ENCODE results near the gene ECT2L.
A peak's percentile ranks its signal among the peaks of the same experiment; 100 is the strongest.

The ECT2L gene

DNA sequence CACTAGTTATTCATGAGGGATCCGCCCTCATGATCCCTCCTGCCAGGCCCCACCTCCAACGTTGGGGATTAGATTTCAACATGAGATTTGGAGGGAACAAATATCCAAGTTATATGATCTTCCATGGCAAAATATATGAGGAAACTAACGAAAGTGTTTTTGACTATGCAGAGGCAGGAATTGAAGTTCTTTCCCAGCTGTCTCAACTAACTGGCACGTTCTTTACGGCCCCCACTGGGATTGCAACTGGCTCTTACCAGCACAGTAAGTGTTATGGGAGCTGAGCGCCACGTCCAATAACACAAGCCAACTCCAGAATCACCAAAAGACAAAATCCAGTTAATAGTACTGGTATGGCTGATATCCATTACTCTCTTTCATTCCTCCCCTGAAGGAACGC lies 66.6 kb downstream of the ECT2L start:
- no peak for DNase-seq (ENCODE audit: low read depth)

DNA sequence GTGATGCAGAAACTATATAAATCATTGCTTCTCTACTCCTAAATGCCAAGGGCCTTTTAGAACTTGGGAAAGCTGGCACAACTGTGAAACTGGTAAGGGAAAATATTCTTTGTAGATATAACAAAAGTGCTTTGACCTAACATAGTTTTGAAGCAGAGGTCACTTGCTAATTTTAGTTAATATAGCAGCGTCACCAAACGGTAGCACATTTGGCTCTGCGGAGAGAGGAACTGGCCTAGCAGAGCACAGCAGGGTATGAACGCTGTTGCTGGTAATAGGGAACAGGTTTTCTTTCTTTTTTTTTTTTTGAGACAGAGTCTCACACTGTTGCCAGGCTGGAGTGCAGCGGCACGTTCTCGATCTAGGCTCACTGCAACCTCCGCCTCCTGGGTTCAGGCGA lies 67.4 kb downstream of the ECT2L start:
- DNase-seq (ENCODE audit: low read depth): no peak

DNA sequence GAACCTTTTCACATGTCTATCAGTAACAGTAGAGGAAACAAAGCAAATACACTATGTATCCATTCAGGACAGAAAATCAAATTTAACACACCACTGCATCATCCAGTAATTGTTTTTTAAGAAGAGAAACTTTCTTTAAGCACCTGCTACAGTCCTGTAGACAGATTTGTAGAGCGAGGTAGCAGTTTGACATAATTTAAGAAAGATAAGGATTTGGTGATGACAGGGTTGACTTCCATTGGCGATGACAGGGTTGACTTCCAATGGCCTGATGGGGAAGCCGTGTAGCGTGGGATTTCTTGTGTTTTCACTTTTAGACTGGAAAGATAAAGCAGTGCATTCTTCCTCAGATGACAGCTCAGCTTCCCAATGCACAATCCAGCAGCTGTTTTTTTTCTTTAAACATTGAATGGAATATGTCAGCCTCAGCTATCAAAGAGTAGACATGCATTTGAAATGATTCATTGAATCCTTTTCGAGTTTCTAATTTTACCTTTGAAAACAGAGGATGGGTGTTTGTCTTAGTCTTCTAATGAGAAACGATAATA lies 68.5 kb downstream of the ECT2L start:
- DNase-seq (ENCODE audit: low read depth): no peak

DNA sequence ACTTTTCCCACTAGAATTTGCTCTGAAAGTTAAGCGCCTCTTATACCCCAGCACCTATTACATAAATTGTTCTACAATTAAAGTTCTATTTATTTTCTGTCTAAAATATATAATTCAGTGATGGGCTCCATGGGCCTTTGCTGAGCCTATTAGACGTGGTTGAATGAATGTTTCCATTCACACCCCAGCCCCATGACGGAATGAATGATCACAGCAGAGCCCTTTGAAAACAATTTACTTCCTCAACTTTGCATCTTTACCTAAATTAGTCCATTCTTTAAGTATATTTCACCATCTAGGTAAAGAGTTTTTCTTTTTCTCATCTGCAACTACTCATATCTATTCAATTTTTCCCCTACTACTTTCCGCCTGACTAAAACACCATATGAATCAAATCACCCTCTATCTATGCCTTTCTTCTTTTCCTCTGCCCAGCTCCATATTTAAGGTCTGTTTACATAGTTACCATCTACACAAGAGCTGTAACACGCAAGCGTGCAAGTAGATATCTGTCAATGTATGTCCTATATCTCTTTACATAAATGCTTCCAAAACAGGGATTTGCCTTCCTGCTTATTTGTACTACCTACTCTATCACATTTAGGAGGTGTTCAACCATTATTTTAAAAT lies 69.7 kb downstream of the ECT2L start:
- DNase-seq (ENCODE audit: low read depth): no peak

DNA sequence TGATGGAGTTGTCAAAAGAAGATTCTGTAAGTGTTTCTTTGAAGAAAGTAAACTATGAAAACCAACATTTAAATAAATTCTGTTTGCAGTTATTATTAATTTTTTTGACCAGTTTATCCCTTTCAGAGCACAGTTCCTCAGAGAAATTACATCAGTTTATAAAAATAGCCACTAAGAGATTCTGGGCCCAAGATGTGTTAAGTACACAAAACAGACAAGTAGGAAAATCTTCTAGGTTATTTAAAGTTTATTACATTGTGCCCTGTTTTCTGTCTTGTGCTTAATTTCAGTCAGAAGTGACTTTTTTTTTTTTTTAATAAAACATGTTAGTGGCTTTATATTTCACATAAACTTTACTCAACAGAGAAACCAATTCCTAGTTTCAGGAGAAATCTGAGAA lies 72.3 kb downstream of the ECT2L start:
- no peak for DNase-seq (ENCODE audit: low read depth)

DNA sequence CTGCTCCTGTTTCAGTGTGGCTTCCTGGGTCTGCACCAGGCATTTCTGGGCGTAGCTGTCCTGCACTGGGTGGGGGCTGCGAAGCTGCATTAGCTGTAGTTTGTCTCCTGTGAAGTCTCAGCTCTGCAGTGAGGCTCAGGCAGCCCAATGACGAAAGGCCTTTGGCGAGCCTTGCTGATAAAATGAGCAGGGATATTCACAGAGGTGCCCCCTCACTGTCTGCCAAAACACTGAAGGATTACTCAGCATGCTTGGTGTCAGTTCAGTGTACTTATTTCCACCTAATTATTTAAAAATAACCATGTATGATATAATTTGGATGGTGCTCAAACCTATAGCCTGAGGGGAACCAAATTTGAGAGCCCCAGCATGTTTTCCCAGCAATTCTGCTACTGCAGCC lies 73.5 kb downstream of the ECT2L start:
- peak; percentile 20 for DNase-seq (ENCODE audit: low read depth)

DNA sequence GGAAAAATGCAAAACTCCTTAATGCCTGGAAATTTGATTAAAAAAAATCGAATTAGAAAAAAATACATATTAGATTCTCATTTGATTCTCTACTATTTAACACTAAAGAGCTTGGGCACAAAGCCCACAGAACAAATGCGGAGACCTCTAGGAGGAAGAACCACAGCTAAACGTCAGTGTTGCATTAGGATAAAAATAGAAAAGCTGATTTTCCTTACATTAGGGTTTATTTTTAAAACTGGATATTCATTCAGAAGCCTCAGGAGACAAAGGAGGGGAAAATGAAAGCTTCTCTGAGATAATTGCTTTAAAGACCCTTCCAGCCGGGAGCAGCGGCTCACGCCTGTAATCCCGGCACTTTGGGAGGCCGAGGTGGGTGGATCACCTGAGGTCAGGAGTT lies 77.3 kb downstream of the ECT2L start:
- no peak for DNase-seq (ENCODE audit: low read depth)

DNA sequence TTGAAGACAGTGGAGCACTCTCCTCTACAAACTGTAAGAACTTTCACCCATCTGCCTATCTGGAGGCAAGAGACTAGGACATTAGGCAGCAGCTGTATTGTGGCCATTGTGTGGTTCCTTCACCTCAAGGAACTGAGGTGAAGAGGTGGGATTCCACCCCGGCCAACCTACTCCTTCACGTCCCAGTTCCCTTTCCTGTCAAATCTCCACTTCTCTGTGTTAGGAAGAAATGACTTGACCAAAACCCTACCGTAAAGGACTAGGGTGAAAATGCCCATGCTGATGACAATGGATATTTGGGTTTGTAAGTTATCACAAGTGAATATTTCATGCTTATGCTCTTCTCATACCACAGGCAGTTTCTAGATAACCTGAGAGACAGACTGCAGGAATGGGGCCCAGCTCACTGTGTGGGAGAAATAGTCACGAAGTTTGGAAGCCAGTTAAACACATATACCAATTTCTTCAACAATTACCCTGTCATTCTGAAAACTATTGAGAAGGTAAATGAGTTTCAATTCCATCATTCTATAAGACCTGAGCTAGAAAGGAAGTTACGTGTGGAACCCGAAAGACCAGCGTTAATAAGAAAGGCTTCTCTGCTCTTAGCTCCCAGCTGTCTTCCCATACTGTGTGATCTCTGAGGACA lies 86.6 kb downstream of the ECT2L start:
- no peak for DNase-seq (ENCODE audit: low read depth)

DNA sequence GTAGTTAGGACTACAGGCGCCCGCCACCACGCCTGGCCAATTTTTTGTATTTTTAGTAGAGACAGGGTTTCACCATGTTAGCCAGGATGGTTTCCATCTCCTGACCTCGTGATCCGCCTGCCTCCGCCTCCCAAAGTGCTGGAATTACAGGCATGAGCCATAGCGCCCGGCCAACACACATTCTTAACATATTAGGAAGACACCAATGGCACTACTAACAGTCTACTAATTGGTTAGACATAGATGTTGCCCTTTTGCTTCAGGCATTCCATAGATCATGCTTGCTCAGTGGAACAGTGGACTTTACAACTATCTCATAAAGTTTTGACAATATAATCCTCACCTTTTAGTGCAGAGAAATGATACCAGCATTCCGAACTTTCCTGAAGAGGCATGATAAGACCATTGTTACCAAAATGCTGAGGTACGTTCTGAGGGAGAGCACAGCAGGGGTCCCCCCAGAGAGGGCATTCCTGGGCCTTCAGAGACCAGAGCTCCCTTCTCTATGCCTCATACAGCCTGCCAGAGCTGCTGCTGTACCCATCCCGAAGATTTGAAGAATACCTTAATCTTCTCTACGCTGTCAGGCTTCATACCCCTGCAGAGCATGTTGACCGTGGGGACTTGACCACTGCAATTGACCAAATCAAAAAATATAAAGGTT lies 89.4 kb downstream of the ECT2L start:
- DNase-seq (ENCODE audit: low read depth): peak; percentile 16

DNA sequence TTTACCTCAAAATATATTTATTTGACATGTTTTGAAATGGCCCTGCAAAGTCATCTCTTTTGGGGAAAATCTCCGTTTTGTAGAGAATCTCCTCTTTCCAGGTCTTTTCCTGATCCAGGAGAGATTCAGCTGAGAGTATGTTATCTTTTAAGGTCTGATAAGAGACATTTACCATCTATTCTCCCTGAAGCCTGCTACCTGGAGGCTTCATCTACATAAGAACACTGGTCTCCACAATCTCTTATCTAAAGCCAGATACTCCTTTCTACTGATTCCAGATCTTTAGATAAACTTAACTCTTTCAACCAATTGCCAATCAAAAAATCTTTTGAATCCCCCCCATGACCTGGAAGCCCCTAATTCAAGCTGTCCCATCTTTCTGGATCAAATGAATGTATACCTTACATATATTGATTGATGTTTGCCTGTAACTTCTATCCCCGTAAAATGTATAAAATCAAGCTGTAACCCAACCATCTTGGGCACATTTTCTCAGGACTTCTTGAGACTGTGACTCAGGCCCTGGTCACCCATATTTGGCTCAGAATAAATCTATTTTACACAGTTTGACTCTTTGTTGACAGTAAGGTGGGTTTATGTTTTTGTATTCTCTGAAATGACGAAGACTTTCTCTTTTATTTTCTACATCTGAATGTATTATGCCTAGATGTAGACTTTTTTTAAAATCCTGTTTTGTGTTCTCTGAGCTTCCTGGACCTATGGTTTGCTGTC lies 95.5 kb downstream of the ECT2L start:
- DNase-seq (ENCODE audit: low read depth): peak; percentile 3

DNA sequence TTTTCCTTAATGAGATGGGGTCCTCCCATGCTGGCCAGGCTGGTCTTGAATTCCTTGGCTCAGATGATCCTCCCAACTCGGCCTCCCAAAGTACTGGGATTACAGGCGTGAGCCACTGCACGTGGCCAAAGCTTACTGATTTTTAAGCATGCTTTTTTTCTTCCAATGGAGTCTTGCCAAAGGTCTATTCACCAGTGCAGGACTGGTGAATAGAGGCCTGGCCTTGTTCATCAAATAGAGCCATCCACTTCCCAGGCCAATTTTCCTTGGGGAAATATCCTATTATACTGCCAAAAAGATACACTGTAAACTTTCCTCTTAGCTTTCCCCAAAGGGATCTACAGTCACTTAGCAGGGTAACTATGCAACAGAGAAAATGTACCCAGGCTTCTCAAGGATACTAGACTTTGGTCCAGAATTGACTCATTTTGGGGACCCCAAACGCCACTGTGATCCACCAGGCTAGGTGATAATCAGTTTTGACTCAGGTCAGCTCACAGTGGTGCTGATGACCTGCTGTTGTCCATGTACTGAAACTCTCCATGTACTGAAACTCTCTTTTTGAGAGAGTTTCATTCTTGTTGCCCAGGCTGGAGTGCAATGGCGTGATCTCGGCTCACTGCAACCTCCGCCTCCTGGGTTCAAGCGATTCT lies 100.3 kb downstream of the ECT2L start:
- DNase-seq (ENCODE audit: low read depth): no peak

DNA sequence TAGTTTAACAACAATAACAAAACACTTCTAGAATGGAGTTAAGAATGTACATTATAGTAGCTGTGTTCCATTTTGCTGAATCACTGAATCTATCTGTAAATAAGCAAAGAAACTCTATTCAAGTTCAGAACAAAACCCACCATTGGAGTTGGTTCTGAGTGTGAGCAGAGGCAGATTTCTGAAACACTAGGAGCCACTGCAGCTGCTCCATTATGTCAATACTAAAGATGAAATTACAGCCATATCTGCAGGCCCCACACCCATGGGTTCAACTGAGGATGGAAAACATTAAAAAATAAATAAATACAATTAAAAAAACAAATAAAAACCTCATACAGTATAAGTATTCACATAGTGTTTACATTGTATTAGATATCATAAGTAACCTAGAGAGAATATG lies 101.1 kb downstream of the ECT2L start:
- no peak for DNase-seq (ENCODE audit: low read depth)

DNA sequence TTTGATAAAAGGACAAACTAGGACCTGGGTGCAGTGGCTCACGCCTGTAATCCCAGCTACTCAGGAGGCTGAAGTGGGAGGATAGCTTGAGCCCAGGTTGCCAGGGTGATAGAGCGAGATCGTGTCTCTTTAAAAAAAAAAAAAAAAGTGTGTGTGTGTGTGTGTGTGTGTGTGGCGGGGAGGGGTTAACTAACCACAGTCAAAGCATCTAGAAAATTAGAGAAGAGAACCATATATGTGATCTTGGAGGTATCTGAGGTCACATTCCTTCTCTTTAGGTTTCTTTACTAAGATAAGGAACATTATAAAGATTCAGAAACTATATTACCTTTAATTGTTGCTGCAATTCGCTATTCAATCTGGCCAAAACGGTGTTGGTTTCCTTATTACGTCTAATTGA lies 111.3 kb downstream of the ECT2L start:
- DNase-seq (ENCODE audit: low read depth): no peak

DNA sequence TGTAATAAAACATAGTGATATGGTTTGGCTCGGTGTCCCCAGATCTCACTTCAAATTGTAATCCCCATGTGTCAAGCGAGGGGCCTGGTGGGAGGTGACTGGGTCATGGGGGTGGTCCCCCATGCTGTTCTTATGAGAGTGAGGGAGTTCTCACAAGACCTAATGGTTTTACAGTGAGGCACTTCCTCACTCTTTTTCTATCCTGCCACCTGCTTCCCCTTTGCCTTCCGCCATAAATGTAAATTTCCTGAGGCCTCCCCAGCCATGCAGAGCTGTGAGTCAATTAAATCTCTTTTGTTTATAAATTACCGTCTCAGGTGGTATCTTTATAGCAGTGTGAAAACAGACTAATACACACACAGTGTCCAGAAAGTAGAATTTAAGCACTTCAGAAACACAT lies 113.6 kb downstream of the ECT2L start:
- DNase-seq (ENCODE audit: low read depth): no peak

DNA sequence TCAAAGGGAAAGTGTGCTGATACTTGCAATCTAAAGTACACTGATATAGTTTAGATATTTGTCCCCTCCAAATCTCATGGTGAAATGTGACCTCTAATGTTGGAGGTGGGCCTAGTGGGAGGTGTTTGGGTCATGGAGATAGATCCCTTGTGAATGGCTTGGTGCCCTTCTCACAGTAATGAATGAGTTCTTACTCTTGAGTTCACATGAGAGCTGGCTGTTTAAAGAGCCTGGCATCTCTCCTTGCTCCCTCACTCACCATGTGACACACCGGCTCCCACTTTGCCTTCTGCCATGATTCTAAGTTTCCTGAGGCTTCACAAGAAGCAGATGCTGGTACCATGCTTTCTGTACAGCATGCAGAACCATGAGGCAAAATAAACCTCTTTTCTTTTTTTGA lies 114.1 kb downstream of the ECT2L start:
- no peak for DNase-seq (ENCODE audit: low read depth)

DNA sequence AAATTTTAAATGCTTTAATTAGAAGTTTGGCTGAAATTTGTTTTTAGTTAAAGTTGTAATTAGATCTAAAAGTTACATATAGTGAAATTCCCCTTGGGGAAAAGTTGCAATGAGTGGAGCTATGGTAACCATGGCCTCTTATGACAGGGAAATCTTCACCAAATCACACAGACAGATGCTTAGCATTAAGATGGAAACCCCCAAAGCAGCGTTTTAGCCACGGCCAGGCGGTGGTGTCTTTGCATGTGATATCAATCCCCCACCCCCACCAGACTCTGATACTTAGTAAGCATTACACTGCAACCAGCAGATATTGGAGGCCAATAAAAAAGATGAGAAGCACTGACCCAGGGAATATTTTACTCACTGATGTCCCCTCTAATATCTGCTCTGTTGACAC lies 116.4 kb downstream of the ECT2L start:
- no peak for DNase-seq (ENCODE audit: low read depth)

DNA sequence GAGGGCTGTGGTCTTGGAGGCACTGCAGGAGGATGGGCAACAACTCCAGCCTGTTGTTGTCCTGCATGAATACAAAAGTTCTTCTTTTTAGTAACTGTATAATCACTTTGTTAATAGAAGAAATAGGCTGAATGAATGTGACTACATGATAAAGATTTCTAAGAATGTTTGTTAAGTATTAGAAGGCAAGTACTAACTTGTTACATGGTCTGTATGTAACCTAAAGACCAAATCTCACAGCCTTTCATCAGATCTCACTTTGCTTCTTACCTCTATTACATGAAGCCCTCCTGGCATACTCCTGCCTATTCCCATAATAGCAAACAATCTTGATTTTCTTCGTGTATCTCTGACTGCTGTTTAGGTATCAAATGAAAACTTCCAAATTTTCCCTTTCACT lies 118.8 kb downstream of the ECT2L start:
- DNase-seq (ENCODE audit: low read depth): no peak

DNA sequence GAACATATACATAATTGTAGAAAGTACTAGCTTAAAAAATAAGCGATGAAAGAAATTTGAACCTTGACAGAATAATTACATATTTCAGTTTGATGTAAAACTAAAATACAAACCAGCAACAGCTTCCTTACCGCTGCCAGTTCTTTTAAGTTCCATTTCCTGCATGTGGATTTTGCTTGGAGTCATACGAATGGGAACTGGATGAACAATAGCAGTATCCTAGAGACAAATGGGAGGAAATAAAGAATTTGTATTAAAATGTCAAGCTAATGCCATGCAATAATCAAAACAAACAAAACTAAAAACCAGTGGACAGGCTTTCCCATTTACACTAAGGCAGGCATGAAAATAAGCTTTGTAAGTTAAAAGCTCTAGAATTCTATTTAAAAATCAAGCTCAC lies 125.0 kb downstream of the ECT2L start:
- DNase-seq (ENCODE audit: low read depth): no peak

DNA sequence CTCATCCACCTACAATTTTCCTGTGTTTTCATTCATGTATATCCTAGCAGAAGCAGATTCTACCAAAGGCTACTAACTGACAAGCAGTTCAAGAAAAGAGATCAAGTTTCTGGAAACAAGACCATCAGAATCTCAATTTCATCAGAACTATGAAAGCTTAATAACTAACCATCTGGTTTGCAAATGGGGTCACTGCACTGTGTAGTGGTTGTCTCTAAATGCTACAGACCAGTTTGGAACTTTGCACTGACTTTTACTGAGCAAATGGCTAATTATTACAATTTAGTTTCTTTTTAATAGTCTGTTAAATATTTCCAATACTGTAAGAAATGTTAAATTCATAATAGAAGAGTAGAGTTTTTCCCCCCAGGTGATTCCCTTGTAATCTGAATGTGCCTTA lies 127.7 kb downstream of the ECT2L start:
- DNase-seq (ENCODE audit: low read depth): no peak

DNA sequence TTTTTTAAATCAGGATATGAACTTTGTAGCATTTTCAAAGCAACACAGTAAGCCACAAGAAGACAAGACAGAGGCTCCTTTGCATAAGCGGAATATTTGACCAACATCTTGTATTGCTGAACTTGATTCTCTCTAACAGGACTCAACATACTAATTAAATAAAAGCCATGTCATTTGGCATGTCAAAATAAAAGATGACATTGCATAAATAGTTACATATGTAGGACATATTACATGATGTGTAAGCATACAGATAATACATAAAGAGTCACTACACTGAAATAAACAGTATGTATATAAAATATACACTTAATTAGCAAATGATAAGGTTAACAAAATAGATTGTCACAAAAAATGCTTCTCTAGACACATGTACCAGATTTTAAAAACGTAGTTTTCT lies 129.9 kb downstream of the ECT2L start:
- DNase-seq (ENCODE audit: low read depth): no peak

DNA sequence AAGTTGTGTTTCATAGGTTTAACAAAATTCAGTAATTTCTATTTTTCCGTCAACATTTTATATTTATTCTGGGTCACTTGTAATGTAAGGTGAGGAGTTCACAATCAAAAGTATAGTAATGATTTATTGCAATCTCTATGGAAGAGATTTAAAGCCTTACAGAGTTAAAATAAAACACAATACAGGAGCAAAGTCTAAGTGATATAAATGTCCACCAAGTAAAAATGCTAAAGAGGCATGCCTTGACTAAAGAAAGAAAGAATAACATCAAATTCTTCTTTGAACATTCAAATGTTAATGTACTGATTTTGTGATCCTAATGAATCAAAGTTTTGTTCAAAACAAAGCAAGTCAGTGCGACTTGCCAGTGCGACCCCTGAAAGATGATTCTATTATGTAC lies 130.7 kb downstream of the ECT2L start:
- DNase-seq (ENCODE audit: low read depth): no peak

DNA sequence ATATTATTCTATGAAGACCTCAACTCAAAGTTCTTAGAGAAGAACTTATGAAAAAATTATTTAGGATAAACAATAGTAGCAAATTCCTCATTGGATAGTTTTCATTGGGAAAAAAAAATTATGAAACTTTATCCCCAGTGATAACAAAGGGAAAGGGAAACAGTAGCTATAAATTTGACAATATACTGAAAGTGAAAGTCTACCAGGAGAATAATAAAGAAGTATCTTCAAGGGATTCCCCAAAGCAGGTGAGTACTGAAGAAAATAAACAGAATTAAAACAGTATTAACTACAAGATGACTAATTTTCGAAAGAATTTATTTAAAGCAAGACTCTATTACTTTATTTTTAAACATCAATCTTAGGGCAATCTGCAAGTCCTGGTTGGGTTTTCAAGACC lies 135.8 kb downstream of the ECT2L start:
- DNase-seq (ENCODE audit: low read depth): no peak
